H1 (cell line): ENCODE data around the gene HDGFL3. TPM values are rescaled to one million over a fixed set of nuclear protein-coding genes. Genes with fewer than 3 reads are reported as not detected.

Source experiments
- ATF2 ChIP-seq: IDR thresholded peaks from 2 replicates; pipeline ENCODE4 v1.6.1; 2012; ENCODE audit warnings: low read length, inconsistent platforms
- CBX5 ChIP-seq: fragments of 300-800, 300-1000 bp; sonication (generic); IDR thresholded peaks from 2 replicates; pipeline ENCODE4 v1.7.1; 2016; ENCODE audit warnings: antibody characterized with exemption, low read length, low read depth
- CREB1 ChIP-seq: IDR thresholded peaks from 2 replicates; pipeline ENCODE4 v1.6.1; 2012; ENCODE audit warnings: inconsistent platforms
- EZH2 ChIP-seq: fragments of 200-600 bp; sonication (generic); IDR thresholded peaks from 2 replicates; pipeline ENCODE4 v1.7.1; 2012; ENCODE audit warnings: low read depth, mild to moderate bottlenecking, moderate library complexity, low read length, inconsistent platforms; ENCODE audit not compliant: severe bottlenecking
- GTF2F1 ChIP-seq: IDR thresholded peaks from 2 replicates; pipeline ENCODE4 v1.6.1; 2012; ENCODE audit warnings: low read depth, low read length, improper control_type of control experiment, borderline replicate concordance
- HDAC2 ChIP-seq, 2 experiments: fragments of 300-600 bp in 1 of 2; sonication (generic) in 1 of 2; IDR thresholded peaks; 2 replicates each; pipeline ENCODE4 v1.6.1; 2011 to 2012; ENCODE audit warnings: low read depth in 2 of 2, low read length in 2 of 2, mild to moderate bottlenecking in 2 of 2, moderate library complexity in 2 of 2, borderline replicate concordance in 1 of 2, inconsistent platforms in 1 of 2
- HDAC6 ChIP-seq: IDR thresholded peaks from one replicate; pipeline ENCODE4 v1.7.1; 2012; ENCODE audit warnings: low read depth, mild to moderate bottlenecking, inconsistent platforms, low read length, moderate library complexity
- JUND ChIP-seq: IDR thresholded peaks from 2 replicates; pipeline ENCODE4 v1.6.1; 2011; ENCODE audit warnings: mild to moderate bottlenecking, improper control_type of control experiment, low read length
- KDM1A ChIP-seq: fragments of 200-600, 300-600 bp; sonication (generic); IDR thresholded peaks from 2 replicates; pipeline ENCODE4 v1.7.1; 2016; ENCODE audit warnings: mild to moderate bottlenecking, low read length, borderline replicate concordance
- KDM4A ChIP-seq: IDR thresholded peaks from one replicate; pipeline ENCODE4 v1.7.1; 2012; ENCODE audit warnings: low read depth, mild to moderate bottlenecking, moderate library complexity, low read length, inconsistent platforms; ENCODE audit not compliant: severe bottlenecking
- NRF1 ChIP-seq: IDR thresholded peaks from 2 replicates; pipeline ENCODE4 v1.6.1; 2011; ENCODE audit warnings: mild to moderate bottlenecking, low read depth, low read length, improper control_type of control experiment
- POLR2A ChIP-seq, 2 experiments: IDR thresholded peaks; 1 replicate in 1 of 2; 2 replicates in 1 of 2; pipeline ENCODE4 v1.6.1; 2011; ENCODE audit warnings: low read depth in 2 of 2, low read length in 2 of 2, mild to moderate bottlenecking in 2 of 2; ENCODE audit errors: control extremely low read depth in 1 of 2
- RAD21 ChIP-seq, 2 experiments: IDR thresholded peaks in 1 of 2; conservative IDR thresholded peaks in 1 of 2; 2 replicates each; pipeline ENCODE4 v1.6.1; 2011; ENCODE audit warnings: low read depth in 2 of 2, low read length in 2 of 2, improper control_type of control experiment in 1 of 2, inconsistent platforms in 1 of 2, mild to moderate bottlenecking in 1 of 2, moderate library complexity in 1 of 2
- RBBP5 ChIP-seq: IDR thresholded peaks from 2 replicates; pipeline ENCODE4 v1.7.1; 2012; ENCODE audit warnings: low read depth, mild to moderate bottlenecking, inconsistent platforms, low read length, moderate library complexity, borderline replicate concordance
- RFX5 ChIP-seq: IDR thresholded peaks from 2 replicates; pipeline ENCODE4 v1.6.1; 2011; ENCODE audit warnings: low read depth, low read length, improper control_type of control experiment, borderline replicate concordance
- SIN3A ChIP-seq, 2 experiments: IDR thresholded peaks in 1 of 2; conservative IDR thresholded peaks in 1 of 2; 2 replicates each; pipeline ENCODE4 v1.6.1; 2011 to 2012; ENCODE audit warnings: low read length in 2 of 2, improper control_type of control experiment in 1 of 2, low read depth in 1 of 2, mild to moderate bottlenecking in 1 of 2
- SP1 ChIP-seq: IDR thresholded peaks from 2 replicates; pipeline ENCODE4 v1.6.1; 2011; ENCODE audit warnings: low read depth, low read length
- SP2 ChIP-seq: IDR thresholded peaks from 2 replicates; pipeline ENCODE4 v1.6.1; 2012; ENCODE audit warnings: mild to moderate bottlenecking, low read length, inconsistent platforms
- TAF1 ChIP-seq: IDR thresholded peaks from 2 replicates; pipeline ENCODE4 v1.6.1; 2011; ENCODE audit warnings: mild to moderate bottlenecking, low read depth, low read length
- TBP ChIP-seq: IDR thresholded peaks from 2 replicates; pipeline ENCODE4 v1.6.1; 2011; ENCODE audit warnings: low read depth, low read length, improper control_type of control experiment
- TCF12 ChIP-seq: IDR thresholded peaks from 2 replicates; pipeline ENCODE4 v1.6.1; 2011; ENCODE audit warnings: low read depth, mild to moderate bottlenecking, low read length
- ZNF274 ChIP-seq: IDR thresholded peaks from 2 replicates; pipeline ENCODE4 v1.7.0; 2012; ENCODE audit warnings: low read length, borderline replicate concordance; ENCODE audit errors: extremely low read depth
- polyA plus RNA-seq, 7 experiments: library from polyadenylated mRNA; depleted of rRNA in 3 of 7; stranded (reverse) in 5 of 7; unstranded in 2 of 7; fragments of >200 nt in 5 of 7; fragments of 200-250 nt in 2 of 7; gene quantifications; 1 replicate in 5 of 7; 2 replicates in 1 of 7; 4 replicates in 1 of 7; pipeline versions ENCODE4 v1.2.1 to v1.2.3, GENCODE V29; 2011 to 2013; ENCODE audit warnings: missing spikeins in 2 of 7, mixed read lengths in 2 of 7
- total RNA-seq: library from RNA; stranded (reverse); fragmentation: NEBNext Ultra II Directional; extraction: Animal tissue kit (Norgen Biotek cat#: 25700); gene quantifications from 2 replicates; pipeline ENCODE4 v1.2.1, GENCODE V29; 2021
- TF ChIP-seq, protein P1 (sequence below): IDR thresholded peaks from 2 replicates; pipeline ENCODE4 v1.6.1; 2012; ENCODE audit warnings: inconsistent platforms

Gene HDGFL3
- total and polyA plus RNA-seq, 2 of the 8 experiments (the other 6 are each of a cell fraction or from before 2014, with no cell fraction given): 14.1 to 149 TPM

DNA sequence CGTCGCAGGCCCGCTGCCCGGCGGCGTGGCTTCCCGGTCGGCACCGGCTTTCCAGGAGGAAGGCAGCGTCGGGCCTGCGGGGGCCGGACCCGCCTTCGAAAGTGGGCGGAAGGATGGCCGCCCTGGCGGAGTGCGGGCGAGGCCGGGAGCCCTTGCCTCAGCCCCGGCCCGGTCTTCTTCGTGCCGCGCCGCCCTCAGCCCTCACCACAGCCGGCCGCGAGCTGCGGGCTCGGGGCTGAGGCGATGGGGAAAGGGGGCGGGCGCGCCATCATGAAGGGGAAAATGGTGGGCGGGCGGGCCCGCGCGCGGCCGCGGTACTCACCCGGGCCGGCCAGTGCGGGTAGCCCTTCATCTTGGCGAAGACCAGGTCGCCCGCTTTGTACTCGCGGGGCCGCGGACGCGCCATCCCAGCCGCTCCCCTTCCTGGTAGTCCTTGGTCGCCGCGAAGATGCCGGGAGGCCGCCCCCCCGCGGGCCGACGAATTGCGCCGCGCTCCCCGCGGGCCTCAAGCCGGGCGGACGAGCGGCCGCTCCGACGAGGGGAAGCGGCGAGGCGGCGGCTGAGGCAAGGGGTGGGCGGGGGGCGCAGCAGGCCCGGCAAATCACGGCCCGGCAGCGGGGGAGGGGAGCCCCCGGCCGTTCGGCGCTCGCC lies 489 bp downstream of the HDGFL3 start (continued):
- TF ChIP-seq NRF1 (no peak), SP1 (no peak), KDM4A (peak; percentile 40), GTF2F1 (no peak), HDAC2 (IDR thresholded peaks at IDR 0.05; ENCODE audit: borderline replicate concordance in 1 of 2, low read depth in 2 of 2, low read length in 2 of 2) (no peak), POLR2A (IDR thresholded peaks at IDR 0.05; ENCODE audit: control extremely low read depth in 1 of 2, low read depth in 2 of 2, low read length in 2 of 2) (no peak), RBBP5 (peak; percentile 79; the same call in 1 of the 2 replicates), KDM1A (no peak), CREB1 (no peak), RFX5 (no peak), JUND (no peak), SP2 (no peak), CBX5 (no peak), SIN3A (conservative IDR thresholded peaks at IDR 0.05 in 1 of 2, IDR thresholded peaks at IDR 0.05 in 1 of 2; ENCODE audit: low read depth in 1 of 2, low read length in 2 of 2) (no peak; a peak in 1 of 4 replicates), RAD21 (IDR thresholded peaks at IDR 0.05 in 1 of 2, conservative IDR thresholded peaks at IDR 0.05 in 1 of 2; ENCODE audit: low read depth in 2 of 2, low read length in 2 of 2) (no peak), TAF1 (peak; percentile 50; the same call in 1 of the 2 replicates), EZH2 (no peak), ZNF274 (no peak), HDAC6 (no peak), TBP (no peak; the same call in 1 of the 2 replicates), ATF2 (no peak), TCF12 (no peak)
- TF ChIP-seq, protein P1, sequence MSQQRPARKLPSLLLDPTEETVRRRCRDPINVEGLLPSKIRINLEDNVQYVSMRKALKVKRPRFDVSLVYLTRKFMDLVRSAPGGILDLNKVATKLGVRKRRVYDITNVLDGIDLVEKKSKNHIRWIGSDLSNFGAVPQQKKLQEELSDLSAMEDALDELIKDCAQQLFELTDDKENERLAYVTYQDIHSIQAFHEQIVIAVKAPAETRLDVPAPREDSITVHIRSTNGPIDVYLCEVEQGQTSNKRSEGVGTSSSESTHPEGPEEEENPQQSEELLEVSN: no peak
